ENCODE measurements around the gene SMAD6. TPM values are rescaled to one million over a fixed set of nuclear protein-coding genes. Genes with fewer than 3 reads are reported as not detected.

SMAD6 gene
- total and polyA plus RNA-seq, 2 donors (not counting 1 experiment from before 2014, with no cell fraction given) = 0.03 to 0.37 TPM

DNA sequence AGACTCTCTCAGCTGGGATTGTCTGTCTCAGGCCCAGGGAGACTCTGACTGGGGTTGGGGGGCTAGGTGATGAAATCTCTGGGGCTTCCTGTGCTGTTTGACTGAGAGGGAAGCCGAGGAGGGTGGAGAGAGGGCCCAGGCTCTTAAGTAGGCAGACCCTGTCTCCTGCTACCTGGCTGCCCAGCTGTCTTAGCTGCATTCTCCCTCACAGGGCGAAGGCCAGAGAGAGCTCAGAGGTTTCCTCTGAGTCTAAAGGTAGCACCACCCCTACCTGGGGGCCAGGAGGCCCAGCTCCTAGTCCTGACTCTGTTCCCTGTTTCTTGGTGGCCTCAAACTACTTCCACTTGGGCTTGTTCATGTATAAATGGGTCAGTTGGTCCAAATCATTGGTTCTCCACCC, 24.4 kb downstream of the SMAD6 start:
- intact Hi-C loops (cut with micrococcal nuclease) = no loop called here
- CTCF ChIA-PET = no interaction called here

GRCh38 chr15:66729331-66729951, 27.4 kb downstream of the SMAD6 start:
- WGBS (ENCODE audit: insufficient coverage) = 96% methylated on average over 24 of the region's 26 CpGs
- no peaks in the 10 kb centered on the region for H3K4me1 Mint-ChIP-seq
- ATAC-seq (ENCODE audit: low read depth) (no peak), DNase-seq (no peak)
- Histone ChIP-seq H3K9ac (ENCODE audit: low read length) (no peak overlapping the region), H3K4me2 (replicated peaks; ENCODE audit: low read depth, low read length, poor library complexity, severe bottlenecking) (no peak overlapping the region), H3K27ac (ENCODE audit: low read length in 2 of 2) (no peak overlapping the region), H2AFZ (ENCODE audit: insufficient read depth, low read depth, low read length, poor library complexity, severe bottlenecking) (no peak overlapping the region), H3K4me1 (ENCODE audit: control insufficient read depth in 2 of 2, insufficient read depth in 2 of 2, low read length in 2 of 2) (no peaks in the 10 kb centered on the region), H3K9me3 (ENCODE audit: control extremely low read depth in 1 of 3, control insufficient read depth in 2 of 3, insufficient read depth in 1 of 3, low read length in 2 of 3) (peaks cover 0 to 3% (median 0%) of the 10 kb centered on the region in 3 donors), H3K27me3 (replicated peaks in 1 of 4; ENCODE audit: control extremely low read depth in 1 of 4, control insufficient read depth in 3 of 4, insufficient read depth in 4 of 4, low read length in 3 of 4) (no peaks in the 10 kb centered on the region), H4K20me1 (ENCODE audit: control insufficient read depth, insufficient read depth, low read length, poor library complexity, severe bottlenecking) (no peaks in the 10 kb centered on the region), H3K36me3 (replicated peaks in 1 of 2; ENCODE audit: control extremely low read depth in 1 of 2, control insufficient read depth in 1 of 2, extremely low read depth in 1 of 2, insufficient read depth in 2 of 2, low read length in 1 of 2) (no peaks in the 10 kb centered on the region), H3K79me2 (ENCODE audit: control insufficient read depth, insufficient read depth, low read length) (no peaks in the 10 kb centered on the region), H3K4me3 (ENCODE audit: control extremely low read depth in 1 of 5, extremely low read depth in 1 of 5, insufficient read depth in 1 of 5, low read depth in 2 of 5, low read length in 4 of 5) (no peak overlapping the region)
- ChIA-PET POLR2A (no interaction called here), CTCF (no interaction called here)
- no peaks in the 10 kb centered on the region for H3K9me3 Mint-ChIP-seq (ENCODE audit: insufficient read depth)
- intact Hi-C loops (cut with micrococcal nuclease) = no loop called here
- H3K27ac Mint-ChIP-seq = no peak overlapping the region
- peaks cover 4% of the 10 kb centered on the region for H3K27me3 Mint-ChIP-seq
- TF ChIP-seq, protein P1, sequence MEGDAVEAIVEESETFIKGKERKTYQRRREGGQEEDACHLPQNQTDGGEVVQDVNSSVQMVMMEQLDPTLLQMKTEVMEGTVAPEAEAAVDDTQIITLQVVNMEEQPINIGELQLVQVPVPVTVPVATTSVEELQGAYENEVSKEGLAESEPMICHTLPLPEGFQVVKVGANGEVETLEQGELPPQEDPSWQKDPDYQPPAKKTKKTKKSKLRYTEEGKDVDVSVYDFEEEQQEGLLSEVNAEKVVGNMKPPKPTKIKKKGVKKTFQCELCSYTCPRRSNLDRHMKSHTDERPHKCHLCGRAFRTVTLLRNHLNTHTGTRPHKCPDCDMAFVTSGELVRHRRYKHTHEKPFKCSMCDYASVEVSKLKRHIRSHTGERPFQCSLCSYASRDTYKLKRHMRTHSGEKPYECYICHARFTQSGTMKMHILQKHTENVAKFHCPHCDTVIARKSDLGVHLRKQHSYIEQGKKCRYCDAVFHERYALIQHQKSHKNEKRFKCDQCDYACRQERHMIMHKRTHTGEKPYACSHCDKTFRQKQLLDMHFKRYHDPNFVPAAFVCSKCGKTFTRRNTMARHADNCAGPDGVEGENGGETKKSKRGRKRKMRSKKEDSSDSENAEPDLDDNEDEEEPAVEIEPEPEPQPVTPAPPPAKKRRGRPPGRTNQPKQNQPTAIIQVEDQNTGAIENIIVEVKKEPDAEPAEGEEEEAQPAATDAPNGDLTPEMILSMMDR (IDR thresholded peaks at IDR 0.05) = no peak
- TF ChIP-seq EZH2 (IDR thresholded peaks at IDR 0.05; ENCODE audit: borderline replicate concordance, insufficient read depth, low read depth, low read length, poor library complexity, severe bottlenecking) = no peak
- H3K4me3 Mint-ChIP-seq = no peak overlapping the region

More for the DNA sequence above, 24.4 kb downstream of the SMAD6 start:
- Mint-ChIP-seq H3K27me3 (peaks cover 12% of the 10 kb centered on the region), H3K4me3 (no peak overlapping the region), H3K27ac (no peak overlapping the region), H3K4me1 (no peaks in the 10 kb centered on the region), H3K9me3 (ENCODE audit: insufficient read depth) (no peaks in the 10 kb centered on the region)
- no peak overlapping the region for H3K27ac ChIP-seq (ENCODE audit: low read length in 2 of 2)
- no peak overlapping the region for H3K4me2 ChIP-seq (replicated peaks; ENCODE audit: low read depth, low read length, poor library complexity, severe bottlenecking)
- H3K79me2 ChIP-seq (ENCODE audit: control insufficient read depth, insufficient read depth, low read length) = no peaks in the 10 kb centered on the region
- no peak overlapping the region for H3K4me3 ChIP-seq (ENCODE audit: control extremely low read depth in 1 of 5, extremely low read depth in 1 of 5, insufficient read depth in 1 of 5, low read depth in 2 of 5, low read length in 4 of 5)
- no peaks in the 10 kb centered on the region for H3K36me3 ChIP-seq (replicated peaks in 1 of 2; ENCODE audit: control extremely low read depth in 1 of 2, control insufficient read depth in 1 of 2, extremely low read depth in 1 of 2, insufficient read depth in 2 of 2, low read length in 1 of 2)
- no peak for TF ChIP-seq EZH2 (IDR thresholded peaks at IDR 0.05; ENCODE audit: borderline replicate concordance, insufficient read depth, low read depth, low read length, poor library complexity, severe bottlenecking)
- POLR2A ChIA-PET = no interaction called here
- H3K4me1 ChIP-seq (ENCODE audit: control insufficient read depth in 2 of 2, insufficient read depth in 2 of 2, low read length in 2 of 2) = no peaks in the 10 kb centered on the region
- no peak overlapping the region for H2AFZ ChIP-seq (ENCODE audit: insufficient read depth, low read depth, low read length, poor library complexity, severe bottlenecking)
- H3K9ac ChIP-seq (ENCODE audit: low read length) = no peak overlapping the region
- ATAC-seq (ENCODE audit: low read depth) (no peak), DNase-seq (no peak)
- H3K27me3 ChIP-seq (replicated peaks in 1 of 4; ENCODE audit: control extremely low read depth in 1 of 4, control insufficient read depth in 3 of 4, insufficient read depth in 4 of 4, low read length in 3 of 4) = peaks cover 0 to 6% (median 2%) of the 10 kb centered on the region in 4 experiments
- H3K9me3 ChIP-seq (ENCODE audit: control extremely low read depth in 1 of 3, control insufficient read depth in 2 of 3, insufficient read depth in 1 of 3, low read length in 2 of 3) = peaks cover 0 to 3% (median 0%) of the 10 kb centered on the region in 3 donors
- H4K20me1 ChIP-seq (ENCODE audit: control insufficient read depth, insufficient read depth, low read length, poor library complexity, severe bottlenecking) = no peaks in the 10 kb centered on the region
- WGBS (ENCODE audit: insufficient coverage) = 60% methylated on average over 2 of the region's 2 CpGs
